Measurements from ENCODE around the gene ERFE.
"Not testable (repeated sequence)": the region's sequence is repeated elsewhere in the genome, so short reads cannot be mapped to it uniquely, and the experiment has no call there.

ERFE gene

DNA sequence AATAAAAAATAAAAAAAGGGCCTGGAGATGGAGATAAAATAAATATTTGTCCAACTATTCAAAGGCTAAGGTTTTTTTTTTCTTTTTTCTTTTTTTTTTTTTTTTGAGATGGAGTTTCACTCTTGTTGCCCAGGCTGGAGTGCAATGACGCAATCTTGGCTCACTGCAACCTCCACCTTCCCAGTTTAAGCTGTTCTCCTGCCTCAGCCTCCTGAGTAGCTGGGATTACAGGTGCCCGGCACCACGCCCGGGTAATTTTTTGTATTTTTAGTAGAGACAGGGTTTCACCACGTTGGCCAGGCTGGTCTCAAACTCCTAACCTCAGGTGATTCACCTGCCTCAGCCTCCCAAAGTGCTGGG is 12.3 kb downstream of the ERFE start:
- not testable (repeated sequence) for DNase-seq

GRCh38 chr2:238171575-238172187 is 12.9 kb downstream of the ERFE start:
- no peak for DNase-seq

- no peak for DNase-seq
Observed at GRCh38 chr2:238172439-238172838, 13.7 kb downstream of the ERFE start.

DNA sequence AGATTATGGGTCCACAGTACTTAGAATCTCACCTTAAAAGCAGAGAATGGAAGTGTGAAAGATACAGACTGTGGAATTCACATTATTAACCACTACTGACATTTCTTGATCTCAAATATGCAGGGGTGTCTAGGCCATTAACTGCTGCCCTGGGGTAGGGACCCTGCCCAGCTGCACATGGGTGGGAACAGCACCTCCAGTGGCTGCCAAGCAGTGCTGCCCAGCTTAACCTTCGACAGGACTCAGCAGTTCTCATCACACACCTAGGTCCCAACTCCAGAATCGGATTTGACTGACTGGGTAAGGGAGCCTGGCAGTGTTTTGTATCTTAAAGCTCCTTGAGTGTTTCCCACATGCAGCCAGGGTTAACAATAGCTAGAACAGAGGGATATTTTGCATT is 14.9 kb downstream of the ERFE start:
- DNase-seq = no peak

- no peak for DNase-seq
Observed at GRCh38 chr2:238174291-238174690, 15.5 kb downstream of the ERFE start.

DNA sequence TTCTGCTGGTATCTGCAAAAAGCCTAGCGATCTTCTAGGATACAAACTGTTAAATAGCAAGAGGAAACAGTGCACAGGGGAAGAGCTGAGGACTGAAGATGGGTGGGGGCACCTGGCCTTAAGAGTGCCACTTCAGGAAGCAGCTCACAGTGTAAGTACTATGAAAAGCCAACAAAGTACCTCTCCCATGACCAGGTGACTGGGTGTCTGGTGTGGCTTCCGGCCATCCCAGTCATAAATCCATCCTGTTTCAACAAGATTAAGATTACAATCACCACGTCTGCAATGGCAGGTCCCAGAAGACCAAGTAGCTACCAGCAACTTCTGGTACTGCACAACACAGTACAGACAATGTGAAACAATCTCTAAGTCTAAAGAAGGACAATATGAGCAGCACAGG is 15.9 kb downstream of the ERFE start:
- no peak for DNase-seq

DNA sequence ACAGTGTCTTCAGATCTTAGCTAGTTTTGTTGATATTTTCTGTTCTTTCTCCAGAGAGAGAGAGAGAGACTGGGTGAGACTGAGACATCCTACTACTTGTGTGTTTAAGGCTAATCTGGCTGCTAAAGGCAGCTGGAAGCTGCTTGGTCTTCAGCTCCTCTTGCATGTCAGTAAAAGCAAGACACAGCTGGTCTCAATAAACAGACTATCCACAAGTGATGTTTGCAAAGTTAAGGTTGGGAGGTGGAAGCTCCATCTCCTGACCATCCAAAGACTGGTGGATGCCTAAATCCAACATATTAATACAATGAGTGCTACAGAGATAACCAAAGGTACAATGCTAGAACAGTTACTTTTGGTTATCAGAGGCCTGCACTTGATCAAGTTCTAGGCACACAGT is 17.8 kb downstream of the ERFE start:
- no peak for DNase-seq

GRCh38 chr2:238180554-238180953 is 21.8 kb downstream of the ERFE start:
- no peak for DNase-seq

DNA sequence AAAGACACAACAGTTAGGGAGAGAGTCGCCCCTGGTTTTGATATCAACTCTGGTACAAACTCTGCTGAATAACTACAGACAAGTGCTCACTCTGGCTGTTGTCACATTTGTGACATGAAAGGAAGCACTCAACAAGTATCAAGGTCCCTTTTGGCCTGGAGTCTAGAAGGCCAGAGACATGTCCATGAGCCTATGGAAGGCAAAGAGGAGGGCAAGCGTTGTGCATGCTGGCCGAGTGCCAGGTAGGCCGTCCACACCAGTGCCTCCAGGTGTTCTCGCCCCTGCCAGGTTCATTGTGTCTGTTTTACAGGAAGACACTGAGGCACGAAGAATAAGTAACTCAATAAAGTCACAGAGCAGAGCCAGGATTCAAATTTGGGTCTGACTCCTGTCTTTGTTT is 23.6 kb downstream of the ERFE start:
- DNase-seq = no peak

GRCh38 chr2:238183821-238184220 is 25.1 kb downstream of the ERFE start:
- no peak for DNase-seq

DNA sequence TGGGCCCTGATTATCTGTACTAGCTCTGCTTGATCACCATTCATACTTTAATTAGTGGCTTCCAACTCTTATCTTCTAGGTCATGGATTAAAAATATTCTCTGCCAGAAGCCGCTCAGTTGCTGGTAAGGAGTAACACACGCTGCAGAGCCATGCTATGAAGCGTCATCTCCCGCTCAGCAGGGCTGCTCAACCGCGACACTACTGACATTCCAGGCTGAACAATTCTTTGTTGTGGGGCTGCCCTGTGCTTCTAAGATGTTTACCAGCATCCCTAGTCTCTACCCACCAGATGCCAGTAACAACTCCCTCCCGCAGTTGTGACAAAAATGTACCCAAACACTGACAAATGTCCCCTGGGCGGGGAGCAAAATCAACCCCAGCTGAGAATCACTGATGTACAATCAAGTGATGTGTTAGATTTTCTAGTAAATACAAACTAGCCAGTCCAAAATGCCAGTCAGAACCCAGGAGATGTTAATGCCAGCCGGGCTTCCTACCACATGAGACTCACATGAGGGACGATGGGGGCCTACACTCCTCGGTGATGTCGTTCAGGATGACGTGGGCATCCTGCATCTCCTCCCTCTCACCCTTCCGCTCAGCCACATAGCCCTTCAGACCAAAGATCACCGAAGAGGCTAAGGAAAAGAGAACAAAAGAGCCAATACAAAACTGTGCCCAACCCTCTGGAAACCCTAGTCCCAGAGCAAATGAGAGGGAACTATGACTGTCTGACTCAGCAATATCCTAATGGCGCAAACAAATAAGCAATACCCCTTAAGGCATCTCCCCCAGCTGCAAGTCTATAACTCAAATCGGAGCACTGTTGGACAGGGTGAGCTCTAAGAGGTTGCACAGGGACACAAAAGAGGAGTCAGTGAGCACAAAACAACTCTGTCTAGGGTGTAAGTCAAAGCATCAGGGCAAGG is 29.1 kb downstream of the ERFE start:
- DNase-seq = no peak

DNA sequence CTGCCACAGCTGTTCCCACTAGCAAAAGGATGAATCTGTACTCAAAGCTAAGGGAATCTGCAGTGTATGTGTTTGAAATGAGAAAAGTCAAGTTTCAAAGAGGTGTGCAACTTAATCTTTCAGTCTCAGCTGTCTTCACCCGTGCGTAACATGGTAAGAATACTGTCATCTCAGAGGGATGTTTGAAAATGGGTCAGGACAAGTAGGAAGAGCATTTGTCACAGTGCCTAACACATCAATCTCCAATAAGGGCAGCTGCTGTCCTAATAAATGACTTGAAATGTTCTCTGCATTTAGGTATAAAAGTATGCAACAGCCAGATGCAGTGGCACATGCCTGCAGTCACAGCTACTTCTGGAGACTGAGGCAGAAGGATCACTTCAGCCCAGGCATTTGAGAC is 31.7 kb downstream of the ERFE start:
- no peak for DNase-seq

DNA sequence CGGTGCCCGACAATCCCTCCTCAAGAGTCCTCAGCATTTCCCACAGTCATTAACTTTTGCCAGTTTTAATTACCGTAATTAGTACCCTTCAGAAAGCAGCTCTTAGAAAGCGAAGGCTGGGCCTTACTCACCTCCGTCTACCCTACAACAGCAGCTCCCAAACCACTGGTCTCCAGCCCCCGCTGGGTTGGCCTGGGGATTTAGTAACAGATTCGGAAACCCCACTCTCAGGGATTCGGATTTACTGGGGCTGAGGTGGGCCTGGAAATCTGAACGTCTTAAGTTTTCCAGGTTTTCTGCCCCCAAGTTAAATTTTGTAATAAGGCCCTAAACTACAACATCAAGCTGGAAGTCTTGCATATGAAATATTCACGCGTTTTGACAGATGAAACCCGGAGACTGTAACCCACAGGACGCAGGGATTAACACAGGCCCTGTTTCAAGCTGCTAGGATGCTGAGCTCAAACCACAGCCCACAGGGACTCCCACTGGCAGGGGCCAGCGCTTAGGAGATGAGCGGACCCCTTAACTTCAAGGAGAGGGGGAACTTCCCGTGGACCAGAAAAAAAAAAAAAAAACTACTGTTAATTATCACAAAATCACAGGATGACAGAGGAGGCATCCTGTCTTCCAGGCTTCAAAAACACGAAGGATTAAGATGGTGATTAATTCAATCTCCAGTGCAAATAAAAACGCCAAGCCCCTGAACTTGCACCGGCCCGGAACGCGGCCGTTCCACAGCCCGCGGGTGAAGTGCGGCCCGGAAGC is 43.7 kb downstream of the ERFE start:
- DNase-seq = no peak

DNA sequence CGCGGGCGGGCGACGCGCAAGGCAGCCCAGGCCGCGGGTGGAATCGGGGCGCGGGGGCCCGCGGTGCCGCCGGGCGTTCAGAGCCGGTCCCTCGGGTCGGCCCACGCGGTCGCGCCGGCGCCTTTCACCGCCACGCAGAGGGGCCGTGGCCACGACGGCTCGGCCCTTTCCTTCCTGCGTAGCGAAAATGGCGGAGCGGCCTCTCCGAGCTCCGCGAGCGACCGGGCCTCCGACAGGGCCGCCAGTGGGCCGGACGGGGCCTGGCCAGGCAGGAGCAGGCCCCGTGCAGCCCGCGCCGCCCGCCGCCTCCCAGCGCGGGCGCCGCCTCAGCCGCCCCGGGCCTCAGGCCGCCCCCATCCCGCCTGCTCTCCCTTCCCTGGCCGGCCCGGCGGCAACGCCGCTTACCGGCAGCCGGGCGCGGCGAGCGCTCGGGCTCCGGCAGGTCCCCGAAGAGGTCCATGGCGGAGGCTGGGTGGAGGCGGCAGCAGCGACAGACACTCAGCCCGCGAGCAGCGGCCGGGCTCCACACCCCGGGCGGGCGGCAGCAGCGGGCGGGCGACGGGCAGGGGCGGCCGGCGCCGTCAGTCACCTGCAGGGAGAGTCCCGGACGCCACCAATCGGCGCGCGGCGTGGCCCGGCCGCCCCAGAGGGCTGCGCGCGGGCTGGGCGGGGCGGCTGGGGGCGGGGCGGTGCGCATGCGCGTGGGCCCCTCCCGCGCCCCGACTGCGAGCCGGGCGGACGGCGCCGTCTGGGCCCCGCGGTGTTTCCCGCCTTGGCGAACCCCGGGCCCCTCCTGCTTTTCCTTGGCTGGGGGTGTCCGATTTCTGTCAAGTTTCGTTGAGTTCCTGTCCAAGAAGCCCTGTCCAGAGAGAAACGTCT is 44.6 kb downstream of the ERFE start, which contains the start of gene ILKAP:
Gene ILKAP, minus strand, starts transcription at position 602 of the 879 bp plus-strand sequence. Its CDS starts 142 bp downstream, at position 460.
- peak; percentile 66 for DNase-seq

DNA sequence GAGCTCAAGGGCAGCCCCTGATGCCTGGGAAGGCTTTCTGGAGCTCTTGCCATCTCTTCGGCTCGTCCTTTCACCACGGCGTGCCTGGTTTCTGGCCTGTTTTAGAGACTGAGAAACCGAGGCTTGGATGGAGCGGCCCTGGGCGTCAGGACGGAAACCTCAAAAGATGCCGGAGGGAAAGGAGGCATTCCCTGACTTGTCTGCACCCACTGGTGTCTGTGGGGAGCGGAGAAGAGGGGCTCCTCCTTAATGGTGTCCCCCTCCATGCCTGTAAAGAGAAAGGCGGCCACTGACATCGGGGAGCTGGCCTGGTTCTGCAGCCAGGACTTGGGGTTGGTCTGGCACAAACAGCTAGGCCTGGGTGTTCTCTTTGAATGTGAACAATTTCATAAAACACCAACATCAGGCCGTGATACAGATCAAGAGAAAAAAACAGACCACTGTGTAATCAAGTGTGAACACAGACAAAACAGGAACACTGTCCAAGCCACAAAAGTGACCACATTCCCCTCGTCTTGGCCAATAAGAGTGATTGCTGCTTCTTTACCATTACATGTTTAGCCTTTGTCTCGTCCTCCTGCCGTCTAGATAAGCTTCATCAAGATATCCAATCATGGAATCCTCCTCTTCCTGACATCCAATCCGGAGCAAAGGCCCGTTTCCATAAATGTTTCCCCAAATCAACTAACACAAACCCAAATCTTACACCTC is 45.4 kb downstream of the ERFE start:
- no peak for DNase-seq

- no peak for DNase-seq
Observed at GRCh38 chr2:238207006-238207405, 48.2 kb downstream of the ERFE start.

DNA sequence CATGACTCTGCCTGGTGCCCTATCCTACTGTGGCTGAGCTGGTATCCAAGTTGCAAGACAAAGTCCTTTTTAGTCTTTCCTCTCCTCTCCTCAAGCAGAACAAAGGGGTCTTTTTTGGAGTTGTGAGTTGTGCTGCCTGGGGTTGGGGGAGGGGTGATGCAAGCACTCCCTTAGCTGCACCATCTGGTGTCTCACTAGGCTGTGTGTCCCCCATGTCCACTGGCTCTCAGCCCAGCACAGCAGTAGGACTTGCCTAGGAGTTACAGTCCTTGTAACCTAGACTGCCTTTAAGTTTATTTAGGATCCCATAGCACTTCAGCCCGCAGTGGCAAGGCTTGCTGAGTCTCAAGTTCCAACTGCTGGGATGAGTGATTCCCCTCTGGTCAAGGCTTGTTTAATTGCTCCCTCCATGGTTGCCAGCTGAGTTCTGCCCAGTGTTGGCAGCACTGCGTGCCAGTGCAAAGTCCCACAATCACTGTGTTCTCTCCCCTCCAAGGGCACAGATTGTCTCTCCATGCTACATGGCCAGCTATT is 57.9 kb downstream of the ERFE start:
- no peak for DNase-seq

All from NCI-H2107 (cell line).